SK-N-SH treated with all-trans-retinoic acid at 6 μM for 48 hours (cell line): ENCODE measurements around the gene LMTK2.
"Not testable (repeated sequence)": the region's sequence is repeated elsewhere in the genome, so short reads cannot be mapped to it uniquely, and the experiment has no call there.

Experiments used
- ATAC-seq: fragments of 200-7000 bp; cut with Tn5 transposase; 3 replicates; pipeline ENCODE4 v1.9.1; 2020; ENCODE audit warnings: mild to moderate bottlenecking, moderate library complexity
- ARNTL ChIP-seq: fragments of 450-650 bp; formaldehyde crosslinking; IDR thresholded peaks from 2 replicates; pipeline ENCODE4 v1.5.0; 2020; ENCODE audit warnings: low read depth, mild to moderate bottlenecking, moderate library complexity, borderline replicate concordance
- BACH2 ChIP-seq: fragments of 250-450 bp; sonication (Bioruptor Pico); IDR thresholded peaks from 2 replicates; pipeline ENCODE4 v1.9.0; 2021; ENCODE audit warnings: mild to moderate bottlenecking, borderline replicate concordance
- CSDC2 ChIP-seq: fragments of 250-450 bp; sonication (Bioruptor Pico); IDR thresholded peaks from 2 replicates; pipeline ENCODE4 v1.5.0; 2020; ENCODE audit warnings: mild to moderate bottlenecking, moderate library complexity
- GLIS3 ChIP-seq: fragments of 250-450 bp; sonication (Bioruptor Pico); IDR thresholded peaks from 2 replicates; pipeline ENCODE4 v1.5.0; 2020; ENCODE audit warnings: mild to moderate bottlenecking, moderate library complexity
- ISL1 ChIP-seq: fragments of 250-450 bp; sonication (Bioruptor Pico); IDR thresholded peaks from 2 replicates; pipeline ENCODE4 v2.1.2; 2022; ENCODE audit warnings: mild to moderate bottlenecking, moderate library complexity
- OSR1 ChIP-seq: fragments of 250-450 bp; sonication (Bioruptor Pico); IDR thresholded peaks from 2 replicates; pipeline ENCODE4 v1.8.0; 2022; ENCODE audit warnings: moderate library complexity, mild to moderate bottlenecking, inconsistent platforms
- PPARA ChIP-seq: fragments of 250-450 bp; sonication (Bioruptor Pico); IDR thresholded peaks from 2 replicates; pipeline ENCODE4 v1.5.0; 2020; ENCODE audit warnings: mild to moderate bottlenecking, borderline replicate concordance
- RARB ChIP-seq: fragments of 250-450 bp; sonication (Bioruptor Pico); IDR thresholded peaks from 2 replicates; pipeline ENCODE4 v1.8.0; 2021; ENCODE audit warnings: mild to moderate bottlenecking, moderate library complexity
- SNAI2 ChIP-seq: fragments of 250-450 bp; sonication (Bioruptor Pico); IDR thresholded peaks from 2 replicates; pipeline ENCODE4 v1.5.0; 2020; ENCODE audit warnings: mild to moderate bottlenecking, moderate library complexity
- TCF4 ChIP-seq: fragments of 250-450 bp; sonication (Bioruptor Pico); IDR thresholded peaks from 2 replicates; pipeline ENCODE4 v1.8.0; 2021; ENCODE audit warnings: mild to moderate bottlenecking, moderate library complexity, borderline replicate concordance
- TOX ChIP-seq: fragments of 250-450 bp; sonication (Bioruptor Pico); IDR thresholded peaks from 2 replicates; pipeline ENCODE4 v1.8.0; 2021; ENCODE audit warnings: mild to moderate bottlenecking, moderate library complexity, borderline replicate concordance
- ZC3H10 ChIP-seq: fragments of 250-450 bp; sonication (Bioruptor Pico); IDR thresholded peaks from 2 replicates; pipeline ENCODE4 v1.5.1; 2021; ENCODE audit warnings: mild to moderate bottlenecking, moderate library complexity
- ZFP3 ChIP-seq: fragments of 250-450 bp; sonication (Bioruptor Pico); IDR thresholded peaks from 2 replicates; pipeline ENCODE4 v1.5.0; 2020; ENCODE audit warnings: mild to moderate bottlenecking, moderate library complexity
- ZFP30 ChIP-seq: fragments of 450-650 bp; formaldehyde crosslinking; IDR thresholded peaks from 2 replicates; pipeline ENCODE4 v1.5.0; 2022; ENCODE audit warnings: mild to moderate bottlenecking, moderate library complexity
- ZNF565 ChIP-seq: fragments of 450-650 bp; formaldehyde crosslinking; conservative IDR thresholded peaks from 2 replicates; pipeline ENCODE4 v1.5.0; 2020; ENCODE audit warnings: low read depth, mild to moderate bottlenecking, moderate library complexity
- ZNF70 ChIP-seq: fragments of 450-650 bp; formaldehyde crosslinking; IDR thresholded peaks from 2 replicates; pipeline ENCODE4 v1.5.0; 2020; ENCODE audit warnings: mild to moderate bottlenecking, moderate library complexity
- ZNF8 ChIP-seq: fragments of 450-650 bp; formaldehyde crosslinking; IDR thresholded peaks from 2 replicates; pipeline ENCODE4 v1.5.0; 2020; ENCODE audit warnings: mild to moderate bottlenecking, moderate library complexity
- TF ChIP-seq, protein P1 (sequence below): fragments of 250-450 bp; sonication (Bioruptor Pico); IDR thresholded peaks from 2 replicates; pipeline ENCODE4 v1.8.0; 2020; ENCODE audit warnings: mild to moderate bottlenecking, moderate library complexity, borderline replicate concordance
- TF ChIP-seq, protein P2 (sequence below): fragments of 250-450 bp; sonication (Bioruptor Pico); IDR thresholded peaks from 2 replicates; pipeline ENCODE4 v1.8.0; 2021; ENCODE audit warnings: low read depth, mild to moderate bottlenecking, moderate library complexity, borderline replicate concordance
- TF ChIP-seq, protein P3 (sequence below): fragments of 250-450 bp; sonication (Bioruptor Pico); IDR thresholded peaks from 2 replicates; pipeline ENCODE4 v1.5.0; 2020; ENCODE audit warnings: mild to moderate bottlenecking, moderate library complexity

The LMTK2 gene

DNA sequence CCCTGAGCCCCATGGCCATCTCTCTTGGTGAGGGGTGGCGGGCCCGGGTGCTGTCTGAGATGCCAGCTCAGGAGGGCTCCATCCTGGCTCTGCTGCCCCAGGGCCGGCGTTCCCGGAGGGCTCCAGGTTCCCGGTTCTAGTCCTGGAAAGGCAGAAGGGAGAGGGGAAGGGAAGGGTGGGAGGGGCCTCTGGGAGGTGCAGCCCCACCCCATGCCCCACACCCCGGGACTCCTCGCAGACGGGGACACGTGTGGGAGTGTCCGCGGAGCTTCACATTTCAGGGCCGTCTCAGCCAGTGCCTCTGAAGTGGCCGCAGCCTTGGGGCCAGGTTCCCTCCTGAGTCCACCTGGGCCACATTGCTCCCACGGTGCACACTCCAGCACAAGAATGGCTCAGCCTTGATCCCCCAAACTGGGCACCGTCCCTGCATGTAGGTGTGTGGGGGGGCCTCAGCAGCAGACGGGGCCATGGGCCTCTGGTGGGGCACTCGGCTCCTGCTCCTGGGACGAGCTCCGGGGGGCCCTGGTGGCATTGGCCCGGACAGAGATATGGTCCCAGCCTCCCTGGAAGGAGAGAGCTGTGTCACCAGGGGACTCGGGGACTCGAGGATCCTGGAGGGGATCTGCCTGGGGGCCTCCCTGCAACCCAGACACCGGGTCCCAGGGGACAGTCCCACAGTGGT, 110.4 kb downstream of the LMTK2 start:
- no peak for TF ChIP-seq TCF4 (CRISPR knock-in tag)
- no peak for TF ChIP-seq ZC3H10 (CRISPR knock-in tag)
- TF ChIP-seq, protein P1, sequence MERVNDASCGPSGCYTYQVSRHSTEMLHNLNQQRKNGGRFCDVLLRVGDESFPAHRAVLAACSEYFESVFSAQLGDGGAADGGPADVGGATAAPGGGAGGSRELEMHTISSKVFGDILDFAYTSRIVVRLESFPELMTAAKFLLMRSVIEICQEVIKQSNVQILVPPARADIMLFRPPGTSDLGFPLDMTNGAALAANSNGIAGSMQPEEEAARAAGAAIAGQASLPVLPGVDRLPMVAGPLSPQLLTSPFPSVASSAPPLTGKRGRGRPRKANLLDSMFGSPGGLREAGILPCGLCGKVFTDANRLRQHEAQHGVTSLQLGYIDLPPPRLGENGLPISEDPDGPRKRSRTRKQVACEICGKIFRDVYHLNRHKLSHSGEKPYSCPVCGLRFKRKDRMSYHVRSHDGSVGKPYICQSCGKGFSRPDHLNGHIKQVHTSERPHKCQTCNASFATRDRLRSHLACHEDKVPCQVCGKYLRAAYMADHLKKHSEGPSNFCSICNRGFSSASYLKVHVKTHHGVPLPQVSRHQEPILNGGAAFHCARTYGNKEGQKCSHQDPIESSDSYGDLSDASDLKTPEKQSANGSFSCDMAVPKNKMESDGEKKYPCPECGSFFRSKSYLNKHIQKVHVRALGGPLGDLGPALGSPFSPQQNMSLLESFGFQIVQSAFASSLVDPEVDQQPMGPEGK (CRISPR knock-in tag): no peak
- TF ChIP-seq, protein P2, sequence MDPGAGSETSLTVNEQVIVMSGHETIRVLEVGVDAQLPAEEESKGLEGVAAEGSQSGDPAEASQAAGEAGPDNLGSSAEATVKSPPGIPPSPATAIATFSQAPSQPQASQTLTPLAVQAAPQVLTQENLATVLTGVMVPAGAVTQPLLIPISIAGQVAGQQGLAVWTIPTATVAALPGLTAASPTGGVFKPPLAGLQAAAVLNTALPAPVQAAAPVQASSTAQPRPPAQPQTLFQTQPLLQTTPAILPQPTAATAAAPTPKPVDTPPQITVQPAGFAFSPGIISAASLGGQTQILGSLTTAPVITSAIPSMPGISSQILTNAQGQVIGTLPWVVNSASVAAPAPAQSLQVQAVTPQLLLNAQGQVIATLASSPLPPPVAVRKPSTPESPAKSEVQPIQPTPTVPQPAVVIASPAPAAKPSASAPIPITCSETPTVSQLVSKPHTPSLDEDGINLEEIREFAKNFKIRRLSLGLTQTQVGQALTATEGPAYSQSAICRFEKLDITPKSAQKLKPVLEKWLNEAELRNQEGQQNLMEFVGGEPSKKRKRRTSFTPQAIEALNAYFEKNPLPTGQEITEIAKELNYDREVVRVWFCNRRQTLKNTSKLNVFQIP: no peak
- no peak for TF ChIP-seq CSDC2 (CRISPR knock-in tag)
- no peak for TF ChIP-seq ARNTL (CRISPR knock-in tag)
- no peak for TF ChIP-seq ZFP3 (CRISPR knock-in tag)
- no peak for TF ChIP-seq RARB (CRISPR knock-in tag)
- TF ChIP-seq SNAI2 (CRISPR knock-in tag): no peak
- TF ChIP-seq ZFP30 (CRISPR knock-in tag): no peak
- TF ChIP-seq GLIS3 (CRISPR knock-in tag): no peak
- TF ChIP-seq ZNF8: no peak
- TF ChIP-seq PPARA: no peak
- no peak for TF ChIP-seq OSR1 (CRISPR knock-in tag)
- TF ChIP-seq ISL1 (CRISPR knock-in tag): no peak
- TF ChIP-seq, protein P3, sequence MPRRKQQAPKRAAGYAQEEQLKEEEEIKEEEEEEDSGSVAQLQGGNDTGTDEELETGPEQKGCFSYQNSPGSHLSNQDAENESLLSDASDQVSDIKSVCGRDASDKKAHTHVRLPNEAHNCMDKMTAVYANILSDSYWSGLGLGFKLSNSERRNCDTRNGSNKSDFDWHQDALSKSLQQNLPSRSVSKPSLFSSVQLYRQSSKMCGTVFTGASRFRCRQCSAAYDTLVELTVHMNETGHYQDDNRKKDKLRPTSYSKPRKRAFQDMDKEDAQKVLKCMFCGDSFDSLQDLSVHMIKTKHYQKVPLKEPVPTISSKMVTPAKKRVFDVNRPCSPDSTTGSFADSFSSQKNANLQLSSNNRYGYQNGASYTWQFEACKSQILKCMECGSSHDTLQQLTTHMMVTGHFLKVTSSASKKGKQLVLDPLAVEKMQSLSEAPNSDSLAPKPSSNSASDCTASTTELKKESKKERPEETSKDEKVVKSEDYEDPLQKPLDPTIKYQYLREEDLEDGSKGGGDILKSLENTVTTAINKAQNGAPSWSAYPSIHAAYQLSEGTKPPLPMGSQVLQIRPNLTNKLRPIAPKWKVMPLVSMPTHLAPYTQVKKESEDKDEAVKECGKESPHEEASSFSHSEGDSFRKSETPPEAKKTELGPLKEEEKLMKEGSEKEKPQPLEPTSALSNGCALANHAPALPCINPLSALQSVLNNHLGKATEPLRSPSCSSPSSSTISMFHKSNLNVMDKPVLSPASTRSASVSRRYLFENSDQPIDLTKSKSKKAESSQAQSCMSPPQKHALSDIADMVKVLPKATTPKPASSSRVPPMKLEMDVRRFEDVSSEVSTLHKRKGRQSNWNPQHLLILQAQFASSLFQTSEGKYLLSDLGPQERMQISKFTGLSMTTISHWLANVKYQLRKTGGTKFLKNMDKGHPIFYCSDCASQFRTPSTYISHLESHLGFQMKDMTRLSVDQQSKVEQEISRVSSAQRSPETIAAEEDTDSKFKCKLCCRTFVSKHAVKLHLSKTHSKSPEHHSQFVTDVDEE (CRISPR knock-in tag): no peak
- no peak for TF ChIP-seq ZNF70 (CRISPR knock-in tag)
- no peak for TF ChIP-seq BACH2 (CRISPR knock-in tag)
- TF ChIP-seq ZNF565 (CRISPR knock-in tag): no peak
- TF ChIP-seq TOX (CRISPR knock-in tag): no peak
- no peak for ATAC-seq

DNA sequence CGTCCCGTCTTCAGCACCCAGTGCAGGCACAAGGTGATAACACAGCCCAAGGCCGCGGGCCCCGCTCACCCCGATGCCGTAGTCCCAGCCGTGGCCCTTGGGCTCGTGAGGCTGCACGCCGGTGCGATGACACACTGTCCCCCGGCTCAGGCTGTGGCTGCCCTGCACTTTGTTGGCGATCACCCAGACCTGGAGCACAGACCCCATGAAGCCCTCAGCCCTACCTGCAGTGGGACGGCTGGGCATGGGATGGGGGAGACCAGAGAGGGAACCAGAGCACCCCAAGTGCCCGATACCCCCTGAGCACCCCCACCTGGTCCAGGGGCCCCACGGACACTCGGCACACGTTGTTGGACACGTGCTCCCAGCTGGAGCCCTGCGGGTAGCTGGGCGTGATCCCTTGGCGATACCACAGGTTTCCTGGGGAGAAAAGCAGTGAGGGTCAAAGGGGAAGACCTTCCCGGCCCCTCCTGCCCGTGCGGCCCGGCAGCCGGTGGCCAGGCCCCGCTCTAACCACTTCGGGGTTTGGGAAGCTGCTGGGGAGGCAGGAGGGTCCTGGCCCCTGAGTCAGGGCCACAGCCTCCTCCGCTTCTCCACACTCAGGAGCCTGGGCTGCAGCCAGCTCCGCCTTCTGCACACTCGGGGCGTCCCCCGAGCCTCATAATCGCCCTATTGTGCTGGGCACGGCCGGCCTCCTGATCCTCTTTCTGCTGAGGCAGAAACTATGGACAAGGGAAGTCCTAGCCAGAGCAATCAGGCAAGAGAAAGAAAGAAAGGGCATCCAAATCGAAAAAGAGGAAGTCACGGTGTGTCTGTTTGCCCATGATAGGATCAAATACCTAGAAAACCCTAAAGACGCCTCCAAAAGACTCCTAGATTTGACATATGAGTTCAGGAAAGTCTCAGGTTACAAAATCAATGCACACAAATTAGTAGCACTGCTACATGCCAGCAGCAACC, 111.2 kb downstream of the LMTK2 start:
- TF ChIP-seq SNAI2 (CRISPR knock-in tag) (no peak), PPARA (no peak), RARB (CRISPR knock-in tag) (no peak), ZFP30 (CRISPR knock-in tag) (no peak)
- TF ChIP-seq, protein P2: no peak
- TF ChIP-seq, protein P3 (CRISPR knock-in tag): no peak
- TF ChIP-seq, protein P1 (CRISPR knock-in tag): no peak
- TF ChIP-seq, all 23 proteins: peak for 0
- no peak for ATAC-seq

DNA sequence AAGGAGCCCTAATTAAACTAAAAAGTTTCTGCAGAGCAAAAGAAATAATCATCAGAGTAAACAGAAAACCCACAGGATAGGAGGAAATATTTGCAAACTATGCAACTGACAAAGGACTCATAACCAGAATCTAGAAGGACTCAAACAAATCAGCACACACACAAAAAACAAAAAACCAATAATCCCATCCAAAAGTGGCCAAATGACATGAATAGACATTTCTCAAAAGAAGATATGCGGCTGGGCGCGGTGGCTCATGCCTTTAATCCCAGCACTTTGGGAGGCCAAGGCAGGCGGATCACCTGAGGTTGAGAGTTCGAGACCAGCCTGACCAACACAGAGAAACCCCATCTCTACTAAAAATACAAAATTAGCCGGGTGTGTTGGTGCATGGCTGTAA, 112.7 kb downstream of the LMTK2 start:
- not testable (repeated sequence) for ATAC-seq
